IMR-90 (cell line): ENCODE results near the gene PDE8B. TPM values are rescaled to one million over a fixed set of nuclear protein-coding genes. Genes with fewer than 3 reads are reported as not detected.
A peak's percentile ranks its signal among the peaks of the same experiment; 100 is the strongest.

Experiments used
- ATAC-seq: fragments of 200-7000 bp; cut with Tn5 transposase; 2 replicates; pipeline ENCODE4 v1.9.1; 2020; ENCODE audit warnings: low read depth, mild to moderate bottlenecking, moderate library complexity
- BruUV-seq: library from RNA; stranded (reverse); fragments of 400-500 nt; replicated peaks from 2 replicates; lab custom pipeline; 2021; lab: Mats Ljungman, UMichigan
- CTCF ChIA-PET: fragments of 300-600 bp; formaldehyde crosslinking; extraction: SDS; loops from one replicate; lab custom pipeline; 2021; ENCODE audit warnings: antibody characterized with exemption; lab: Yijun Ruan, JAX
- POLR2A ChIA-PET: fragments of 300-600 bp; sonication (Branson Sonifier 250); formaldehyde crosslinking; loops from one replicate; lab custom pipeline; 2022; ENCODE audit warnings: antibody characterized with exemption; ENCODE audit not compliant: unreplicated experiment; lab: Charles Lee
- DNase-seq: peaks from one replicate; pipeline ENCODE4 v3.0.0; 2013
- H2AFZ ChIP-seq: replicated peaks from 2 replicates; pipeline ENCODE3; 2013; ENCODE audit warnings: low read length, mild to moderate bottlenecking; ENCODE audit not compliant: poor library complexity
- H2AK5ac ChIP-seq: 2 replicates; pipeline ENCODE4 v1.6.1; 2013; ENCODE audit warnings: low read depth, low read length, inconsistent platforms
- H2AK9ac ChIP-seq: replicated peaks from 2 replicates; pipeline ENCODE3; 2013; ENCODE audit warnings: mild to moderate bottlenecking, low read depth, low read length, moderate library complexity; ENCODE audit not compliant: poor library complexity
- H2BK120ac ChIP-seq: 2 replicates; pipeline ENCODE4 v1.6.1; 2013; ENCODE audit warnings: low read depth, low read length, inconsistent platforms
- H2BK15ac ChIP-seq: 3 replicates; pipeline ENCODE4 v1.6.1; 2013; ENCODE audit warnings: low read depth, low read length, inconsistent platforms
- H2BK20ac ChIP-seq: 2 replicates; pipeline ENCODE4 v1.6.1; 2013; ENCODE audit warnings: low read depth, mild to moderate bottlenecking, inconsistent platforms, low read length, moderate library complexity
- H2BK5ac ChIP-seq: 2 replicates; pipeline ENCODE4 v1.6.1; 2013; ENCODE audit warnings: mild to moderate bottlenecking, low read depth, low read length, inconsistent platforms; ENCODE audit not compliant: poor library complexity, severe bottlenecking
- H3K14ac ChIP-seq: replicated peaks from 2 replicates; pipeline ENCODE4 v1.6.1; 2013; ENCODE audit warnings: low read depth, low read length, inconsistent platforms
- H3K18ac ChIP-seq: 2 replicates; pipeline ENCODE4 v1.6.1; 2013; ENCODE audit warnings: low read depth, low read length, control low read depth
- H3K23ac ChIP-seq: 2 replicates; pipeline ENCODE4 v1.6.1; 2013; ENCODE audit warnings: low read depth, low read length, inconsistent platforms
- H3K27ac ChIP-seq: 2 replicates; pipeline ENCODE4 v1.5.1; 2013; ENCODE audit warnings: mild to moderate bottlenecking, control low read depth, low read length; ENCODE audit not compliant: insufficient read depth
- H3K27me3 ChIP-seq: 2 replicates; pipeline ENCODE4 v1.6.1; 2013; ENCODE audit warnings: low read length; ENCODE audit not compliant: control insufficient read depth, insufficient read depth
- H3K36me3 ChIP-seq: 2 replicates; pipeline ENCODE4 v1.6.1; 2013; ENCODE audit warnings: low read length, mixed read lengths; ENCODE audit not compliant: control insufficient read depth, insufficient read depth
- H3K4ac ChIP-seq: 2 replicates; pipeline ENCODE4 v1.6.1; 2013; ENCODE audit warnings: low read depth, low read length, inconsistent platforms
- H3K4me1 ChIP-seq: 2 replicates; pipeline ENCODE4 v1.6.1; 2013; ENCODE audit warnings: low read length, mixed read lengths; ENCODE audit not compliant: control insufficient read depth, insufficient read depth
- H3K4me2 ChIP-seq: 2 replicates; pipeline ENCODE4 v1.6.1; 2013; ENCODE audit warnings: low read depth, mild to moderate bottlenecking, control low read depth, low read length, moderate library complexity
- H3K4me3 ChIP-seq: 2 replicates; pipeline ENCODE4 v1.5.1; 2013; ENCODE audit warnings: low read depth, mild to moderate bottlenecking, control low read depth, low read length, moderate library complexity; ENCODE audit not compliant: insufficient read depth
- H3K56ac ChIP-seq: 2 replicates; pipeline ENCODE4 v1.6.1; 2013; ENCODE audit warnings: low read length, inconsistent platforms; ENCODE audit not compliant: insufficient read depth; ENCODE audit errors: extremely low read depth
- H3K79me1 ChIP-seq, 2 experiments: 2 replicates each; pipeline ENCODE4 v1.6.1; 2013; ENCODE audit warnings: low read length in 2 of 2, inconsistent platforms in 1 of 2, low read depth in 1 of 2
- H3K9ac ChIP-seq: 2 replicates; pipeline ENCODE4 v1.6.1; 2013; ENCODE audit warnings: low read depth, low read length, control low read depth
- H3K9me1 ChIP-seq: 2 replicates; pipeline ENCODE4 v1.6.1; 2013; ENCODE audit warnings: low read length, inconsistent platforms; ENCODE audit not compliant: insufficient read depth
- H3K9me3 ChIP-seq: 2 replicates; pipeline ENCODE4 v1.6.1; 2013; ENCODE audit warnings: low read length; ENCODE audit not compliant: control insufficient read depth, insufficient read depth
- H4K20me1 ChIP-seq: 2 replicates; pipeline ENCODE4 v1.6.1; 2013; ENCODE audit warnings: low read length, inconsistent platforms; ENCODE audit not compliant: insufficient read depth
- H4K5ac ChIP-seq: 2 replicates; pipeline ENCODE4 v1.6.1; 2013; ENCODE audit warnings: mild to moderate bottlenecking, low read depth, low read length, control low read depth
- H4K8ac ChIP-seq, 2 experiments: 2 replicates each; pipeline ENCODE4 v1.6.1; 2013; ENCODE audit warnings: low read depth in 2 of 2, low read length in 2 of 2, control low read depth in 1 of 2, inconsistent platforms in 1 of 2
- H4K91ac ChIP-seq: 2 replicates; pipeline ENCODE4 v1.6.1; 2013; ENCODE audit warnings: low read depth, low read length, inconsistent platforms; ENCODE audit not compliant: insufficient read depth
- BHLHE40 ChIP-seq: fragments of 150-350 bp; IDR thresholded peaks from 2 replicates; pipeline ENCODE4 v1.6.1; 2016; ENCODE audit warnings: mild to moderate bottlenecking, low read depth, low read length
- CEBPB ChIP-seq: IDR thresholded peaks from 2 replicates; pipeline ENCODE4 v1.6.1; 2012; ENCODE audit warnings: low read depth, low read length, improper control_type of control experiment
- CTCF ChIP-seq: conservative IDR thresholded peaks from 2 replicates; pipeline ENCODE4 v1.5.1; 2012; ENCODE audit warnings: mild to moderate bottlenecking, low read depth, low read length, improper control_type of control experiment
- ELK1 ChIP-seq: fragments of 150-350 bp; IDR thresholded peaks from 2 replicates; pipeline ENCODE4 v1.6.1; 2016; ENCODE audit warnings: low read depth, mild to moderate bottlenecking, low read length, moderate library complexity, borderline replicate concordance
- MAFK ChIP-seq: IDR thresholded peaks from 2 replicates; pipeline ENCODE4 v1.6.1; 2012; ENCODE audit warnings: low read depth, low read length, improper control_type of control experiment
- RAD21 ChIP-seq: IDR thresholded peaks from 2 replicates; pipeline ENCODE4 v1.6.1; 2012; ENCODE audit warnings: low read length, improper control_type of control experiment
- RFX5 ChIP-seq: IDR thresholded peaks from 2 replicates; pipeline ENCODE4 v1.8.0; 2012; ENCODE audit warnings: low read depth, mild to moderate bottlenecking, low read length, moderate library complexity
- WGBS, 2 experiments: methylation state at CpG; one replicate each; pipeline versions ENCODE4 v1.1.5 to v1.1.7; 2013; ENCODE audit warnings: missing lambda C conversion rate in 2 of 2; ENCODE audit not compliant: insufficient read length in 1 of 2; ENCODE audit errors: extremely low coverage in 2 of 2; 5-methylcytosine and 5-hydroxymethylcytosine counted together
- dilution Hi-C: fragments of 300-500 bp; cut with HindIII; formaldehyde crosslinking; loops from one replicate; pipeline ENCODE4 v1.14.3; 2018; ENCODE audit warnings: low sequenced_read_pairs; ENCODE audit not compliant: unreplicated experiment
- in situ Hi-C: fragments of 300-500 bp; cut with MboI; formaldehyde crosslinking; loops from 3 replicates; pipeline ENCODE4 v1.14.3; 2019; ENCODE audit warnings: low sequenced_read_pairs, inconsistent platforms, mixed read lengths
- intact Hi-C: fragments of 100-400 bp; cut with micrococcal nuclease; formaldehyde crosslinking; loops from 2 replicates; pipeline ENCODE4 v1.10.0; 2022
- polyA plus RNA-seq, 3 experiments: library from polyadenylated mRNA; depleted of rRNA; stranded (reverse); fragments of >200 nt; gene quantifications; 2 replicates each; pipeline ENCODE4 v1.2.3, GENCODE V29; 2012; ENCODE audit warnings: low replicate concordance in 1 of 3
- total RNA-seq: library from RNA; depleted of rRNA; stranded (reverse); fragments of >200 nt; gene quantifications from 2 replicates; pipeline ENCODE4 v1.2.3, GENCODE V29; 2012

The PDE8B gene
- total and polyA plus RNA-seq, 2 of the 4 experiments (the other 2 are of a cell fraction), result under 0.01 to 0.03 TPM

GRCh38 chr5:77176429-77176828 lies 34.1 kb upstream of the PDE8B start:
- H2BK5ac ChIP-seq, result no peak overlapping the region
- no peak overlapping the region for H2AK5ac ChIP-seq
- no peaks in the 10 kb centered on the region; the same call in 1 of the 2 replicates for H3K4me1 ChIP-seq
- no peak overlapping the region for H2AK9ac ChIP-seq
- H2BK15ac ChIP-seq, result no peak overlapping the region
- H3K23ac ChIP-seq, result no peak overlapping the region
- H4K91ac ChIP-seq, result no peak overlapping the region
- no peak overlapping the region for H4K5ac ChIP-seq
- DNase-seq, result no peak
- no peak overlapping the region for H3K4me3 ChIP-seq
- no peaks in the 10 kb centered on the region for H3K36me3 ChIP-seq
- dilution Hi-C loops (no loop called here), intact Hi-C loops (loop anchor here (10.0 kb wide), 1 partner anchor 1848 kb away; no protein-coding TSS in a partner anchor), in situ Hi-C loops (no loop called here)
- POLR2A ChIA-PET, result no interaction called here
- H3K27ac ChIP-seq, result no peak overlapping the region
- H3K4me2 ChIP-seq, result no peak overlapping the region
- 100% methylated on average over 1 of the region's 5 CpGs; no CpG with 5 or more reads in 1 of the 2 experiments for whole genome bisulfite sequencing, 2 experiments
- CTCF ChIA-PET, result no interaction called here
- H4K20me1 ChIP-seq, result no peaks in the 10 kb centered on the region
- BruUV-seq, result no TSS peak
- H3K9me3 ChIP-seq, result no peaks in the 10 kb centered on the region
- no peaks in the 10 kb centered on the region for H3K79me1 ChIP-seq
- 0 out of 2 replicates have a peak, but pooled peaks cover 4% of the 10 kb centered on the region for H3K9me1 ChIP-seq
- no peak overlapping the region for H2BK20ac ChIP-seq
- H3K14ac ChIP-seq, result no peak overlapping the region
- no peak overlapping the region for H3K4ac ChIP-seq
- no peak overlapping the region for H3K56ac ChIP-seq
- H4K8ac ChIP-seq, result no peak overlapping the region
- H2BK120ac ChIP-seq, result no peak overlapping the region
- H3K27me3 ChIP-seq, result peaks cover 46% of the 10 kb centered on the region
- H3K18ac ChIP-seq, result no peak overlapping the region
- ATAC-seq, result no peak
- H2AFZ ChIP-seq, result no peak overlapping the region
- no peak for TF ChIP-seq ELK1
- no peak for TF ChIP-seq MAFK
- no peak for TF ChIP-seq CTCF
- 0 out of 2 replicates have a peak, but pooled peaks have one; percentile 33 for TF ChIP-seq CEBPB
- no peak for TF ChIP-seq RAD21
- TF ChIP-seq BHLHE40, result no peak
- no peak for TF ChIP-seq RFX5
- H3K9ac ChIP-seq, result no peak overlapping the region
